ENCODE measurements around the gene BAG5.

BAG5 gene

GRCh38 chr14:103537175-103537990, 25.1 kb downstream of the BAG5 start:
- Histone ChIP-seq H3K4me3 (ENCODE audit: low read depth, low read length) (no peak overlapping the region), H3K27me3 (ENCODE audit: control insufficient read depth, insufficient read depth, low read length) (no peaks in the 10 kb centered on the region), H3K36me3 (ENCODE audit: control insufficient read depth, insufficient read depth, low read length) (peaks cover 32% of the 10 kb centered on the region), H3K9me3 (ENCODE audit: control insufficient read depth, insufficient read depth, low read length) (no peaks in the 10 kb centered on the region), H3K4me1 (ENCODE audit: control insufficient read depth, insufficient read depth, low read length) (peaks cover 12% of the 10 kb centered on the region), H3K9ac (ENCODE audit: low read depth, low read length) (no peak overlapping the region), H3K27ac (ENCODE audit: low read depth, low read length) (no peak overlapping the region)

- no peak overlapping the region for H3K27ac ChIP-seq (ENCODE audit: low read depth, low read length)
- peaks cover 37% of the 10 kb centered on the region for H3K36me3 ChIP-seq (ENCODE audit: control insufficient read depth, insufficient read depth, low read length)
- peaks cover 5% of the 10 kb centered on the region for H3K4me1 ChIP-seq (ENCODE audit: control insufficient read depth, insufficient read depth, low read length)
- no peaks in the 10 kb centered on the region for H3K9me3 ChIP-seq (ENCODE audit: control insufficient read depth, insufficient read depth, low read length)
- H3K9ac ChIP-seq (ENCODE audit: low read depth, low read length), result no peak overlapping the region
- no peaks in the 10 kb centered on the region for H3K27me3 ChIP-seq (ENCODE audit: control insufficient read depth, insufficient read depth, low read length)
- H3K4me3 ChIP-seq (ENCODE audit: low read depth, low read length), result no peak overlapping the region
These were observed 25.8 kb downstream of the BAG5 start for GRCh38 chr14:103536693-103537092.

- Histone ChIP-seq H3K4me1 (ENCODE audit: control insufficient read depth, insufficient read depth, low read length) (peaks cover 3% of the 10 kb centered on the region; the same call in 1 of the 2 replicates), H3K9me3 (ENCODE audit: control insufficient read depth, insufficient read depth, low read length) (no peaks in the 10 kb centered on the region), H3K36me3 (ENCODE audit: control insufficient read depth, insufficient read depth, low read length) (peaks cover 39% of the 10 kb centered on the region), H3K27me3 (ENCODE audit: control insufficient read depth, insufficient read depth, low read length) (no peaks in the 10 kb centered on the region), H3K27ac (ENCODE audit: low read depth, low read length) (no peak overlapping the region), H3K4me3 (ENCODE audit: low read depth, low read length) (no peak overlapping the region), H3K9ac (ENCODE audit: low read depth, low read length) (no peak overlapping the region)
These were observed 26.4 kb downstream of the BAG5 start for GRCh38 chr14:103535891-103536565.

GRCh38 chr14:103535081-103535890, 27.2 kb downstream of the BAG5 start:
- H3K9ac ChIP-seq (ENCODE audit: low read depth, low read length), result no peak overlapping the region
- H3K27me3 ChIP-seq (ENCODE audit: control insufficient read depth, insufficient read depth, low read length), result no peaks in the 10 kb centered on the region
- no peak overlapping the region for H3K4me3 ChIP-seq (ENCODE audit: low read depth, low read length)
- H3K27ac ChIP-seq (ENCODE audit: low read depth, low read length), result no peak overlapping the region
- peaks cover 1% of the 10 kb centered on the region; the same call in 1 of the 2 replicates for H3K4me1 ChIP-seq (ENCODE audit: control insufficient read depth, insufficient read depth, low read length)
- H3K36me3 ChIP-seq (ENCODE audit: control insufficient read depth, insufficient read depth, low read length), result peaks cover 40% of the 10 kb centered on the region
- H3K9me3 ChIP-seq (ENCODE audit: control insufficient read depth, insufficient read depth, low read length), result no peaks in the 10 kb centered on the region

GRCh38 chr14:103534576-103535061, 27.8 kb downstream of the BAG5 start:
- no peaks in the 10 kb centered on the region for H3K9me3 ChIP-seq (ENCODE audit: control insufficient read depth, insufficient read depth, low read length)
- 0 out of 2 replicates have a peak, but pooled peaks cover 3% of the 10 kb centered on the region for H3K4me1 ChIP-seq (ENCODE audit: control insufficient read depth, insufficient read depth, low read length)
- no peaks in the 10 kb centered on the region for H3K27me3 ChIP-seq (ENCODE audit: control insufficient read depth, insufficient read depth, low read length)
- no peak overlapping the region for H3K9ac ChIP-seq (ENCODE audit: low read depth, low read length)
- peaks cover 40% of the 10 kb centered on the region for H3K36me3 ChIP-seq (ENCODE audit: control insufficient read depth, insufficient read depth, low read length)
- H3K4me3 ChIP-seq (ENCODE audit: low read depth, low read length), result no peak overlapping the region
- H3K27ac ChIP-seq (ENCODE audit: low read depth, low read length), result no peak overlapping the region

GRCh38 chr14:103533999-103534575, 28.4 kb downstream of the BAG5 start:
- Histone ChIP-seq H3K9me3 (ENCODE audit: control insufficient read depth, insufficient read depth, low read length) (no peaks in the 10 kb centered on the region), H3K27ac (ENCODE audit: low read depth, low read length) (no peak overlapping the region), H3K4me3 (ENCODE audit: low read depth, low read length) (no peak overlapping the region), H3K9ac (ENCODE audit: low read depth, low read length) (no peak overlapping the region), H3K4me1 (ENCODE audit: control insufficient read depth, insufficient read depth, low read length) (0 out of 2 replicates have a peak, but pooled peaks cover 5% of the 10 kb centered on the region), H3K36me3 (ENCODE audit: control insufficient read depth, insufficient read depth, low read length) (peaks cover 40% of the 10 kb centered on the region), H3K27me3 (ENCODE audit: control insufficient read depth, insufficient read depth, low read length) (no peaks in the 10 kb centered on the region)

GRCh38 chr14:103533137-103533998, 29.1 kb downstream of the BAG5 start:
- H3K27ac ChIP-seq (ENCODE audit: low read depth, low read length), result no peak overlapping the region
- H3K4me3 ChIP-seq (ENCODE audit: low read depth, low read length), result no peak overlapping the region
- H3K9me3 ChIP-seq (ENCODE audit: control insufficient read depth, insufficient read depth, low read length), result no peaks in the 10 kb centered on the region
- H3K9ac ChIP-seq (ENCODE audit: low read depth, low read length), result no peak overlapping the region
- H3K36me3 ChIP-seq (ENCODE audit: control insufficient read depth, insufficient read depth, low read length), result peaks cover 40% of the 10 kb centered on the region
- 0 out of 2 replicates have a peak, but pooled peaks cover 5% of the 10 kb centered on the region for H3K4me1 ChIP-seq (ENCODE audit: control insufficient read depth, insufficient read depth, low read length)
- no peaks in the 10 kb centered on the region for H3K27me3 ChIP-seq (ENCODE audit: control insufficient read depth, insufficient read depth, low read length)

GRCh38 chr14:103532216-103533136, 30.0 kb downstream of the BAG5 start:
- Histone ChIP-seq H3K27me3 (ENCODE audit: control insufficient read depth, insufficient read depth, low read length) (no peaks in the 10 kb centered on the region), H3K9me3 (ENCODE audit: control insufficient read depth, insufficient read depth, low read length) (no peaks in the 10 kb centered on the region), H3K27ac (ENCODE audit: low read depth, low read length) (no peak overlapping the region), H3K9ac (ENCODE audit: low read depth, low read length) (no peak overlapping the region), H3K36me3 (ENCODE audit: control insufficient read depth, insufficient read depth, low read length) (peaks cover 40% of the 10 kb centered on the region), H3K4me3 (ENCODE audit: low read depth, low read length) (no peak overlapping the region), H3K4me1 (ENCODE audit: control insufficient read depth, insufficient read depth, low read length) (peaks cover 8% of the 10 kb centered on the region; the same call in 1 of the 2 replicates)

GRCh38 chr14:103531421-103532215, 30.8 kb downstream of the BAG5 start:
- peaks cover 8% of the 10 kb centered on the region; the same call in 1 of the 2 replicates for H3K4me1 ChIP-seq (ENCODE audit: control insufficient read depth, insufficient read depth, low read length)
- H3K36me3 ChIP-seq (ENCODE audit: control insufficient read depth, insufficient read depth, low read length), result peaks cover 40% of the 10 kb centered on the region
- no peaks in the 10 kb centered on the region for H3K27me3 ChIP-seq (ENCODE audit: control insufficient read depth, insufficient read depth, low read length)
- H3K9ac ChIP-seq (ENCODE audit: low read depth, low read length), result no peak overlapping the region
- H3K9me3 ChIP-seq (ENCODE audit: control insufficient read depth, insufficient read depth, low read length), result no peaks in the 10 kb centered on the region
- H3K4me3 ChIP-seq (ENCODE audit: low read depth, low read length), result no peak overlapping the region
- H3K27ac ChIP-seq (ENCODE audit: low read depth, low read length), result no peak overlapping the region
